ENCODE measurements around the gene IMP4. TPM values are rescaled to one million over a fixed set of nuclear protein-coding genes. Genes with fewer than 3 reads are reported as not detected.

Gene IMP4
- polyA plus RNA-seq, 1 donor (not counting 4 experiments of a cell fraction or from before 2014, with no cell fraction given), result 75.8 TPM

- no peak for TF ChIP-seq EZH2 (IDR thresholded peaks at IDR 0.05; ENCODE audit: low read length)
- no peak for TF ChIP-seq CTCF (optimal IDR thresholded peaks at IDR 0.05 in 1 of 3, IDR thresholded peaks at IDR 0.05 in 1 of 3, conservative IDR thresholded peaks at IDR 0.05 in 1 of 3; ENCODE audit: extremely low read depth in 1 of 3, insufficient read depth in 2 of 3, low read length in 3 of 3)
- no peak for FAIRE-seq
- H3K4me3 ChIP-seq (ENCODE audit: control insufficient read depth in 2 of 3, extremely low read depth in 1 of 3, insufficient read depth in 2 of 3, low read depth in 1 of 3, low read length in 3 of 3), result no peak overlapping the region
- H3K27me3 ChIP-seq (ENCODE audit: control insufficient read depth, extremely low read depth, insufficient read depth, low read length), result no peaks in the 10 kb centered on the region
- H4K20me1 ChIP-seq (ENCODE audit: control insufficient read depth, extremely low read depth, insufficient read depth, low read length), result no peaks in the 10 kb centered on the region
- H3K36me3 ChIP-seq (ENCODE audit: control insufficient read depth in 2 of 2, extremely low read depth in 1 of 2, insufficient read depth in 2 of 2, low read length in 2 of 2), result no peaks in the 10 kb centered on the region
- H3K4me2 ChIP-seq (ENCODE audit: control insufficient read depth, extremely low read depth, insufficient read depth, low read depth, low read length), result no peak overlapping the region
- peaks cover 3% of the 10 kb centered on the region for H3K4me1 ChIP-seq (ENCODE audit: control insufficient read depth, extremely low read depth, insufficient read depth, low read length)
- H3K79me2 ChIP-seq (ENCODE audit: control insufficient read depth, insufficient read depth, low read length), result no peaks in the 10 kb centered on the region
- H3K9ac ChIP-seq (ENCODE audit: control insufficient read depth, extremely low read depth, insufficient read depth, low read length), result no peak overlapping the region
- dilution Hi-C loops (cut with MboI; ENCODE audit: extremely low pct_ligation_motif_present, low sequenced_read_pairs), result no loop called here
- H3K9me3 ChIP-seq (ENCODE audit: control insufficient read depth, low read depth, low read length), result no peaks in the 10 kb centered on the region
- no peak overlapping the region for H2AFZ ChIP-seq (ENCODE audit: control insufficient read depth, low read length)
- no peak overlapping the region for H3K27ac ChIP-seq (ENCODE audit: control insufficient read depth, insufficient read depth, low read length)
- DNase-seq (ENCODE audit: low read depth, low spot score), result no peak
- no peaks in the 10 kb centered on the region for H3K9me1 ChIP-seq (ENCODE audit: control insufficient read depth, extremely low read depth, insufficient read depth, low read length)
These were observed 47.1 kb downstream of the IMP4 start for GRCh38 chr2:130389783-130390182.

GRCh38 chr2:130390460-130391057 lies 47.9 kb downstream of the IMP4 start:
- H3K4me2 ChIP-seq (ENCODE audit: control insufficient read depth, extremely low read depth, insufficient read depth, low read depth, low read length), result peak overlapping the region; percentile 53
- dilution Hi-C loops (cut with MboI; ENCODE audit: extremely low pct_ligation_motif_present, low sequenced_read_pairs), result no loop called here
- H3K27me3 ChIP-seq (ENCODE audit: control insufficient read depth, extremely low read depth, insufficient read depth, low read length), result no peaks in the 10 kb centered on the region
- peak overlapping the region; percentile 84 for H2AFZ ChIP-seq (ENCODE audit: control insufficient read depth, low read length)
- H3K4me1 ChIP-seq (ENCODE audit: control insufficient read depth, extremely low read depth, insufficient read depth, low read length), result peaks cover 3% of the 10 kb centered on the region
- no peaks in the 10 kb centered on the region for H3K36me3 ChIP-seq (ENCODE audit: control insufficient read depth in 2 of 2, extremely low read depth in 1 of 2, insufficient read depth in 2 of 2, low read length in 2 of 2)
- H3K27ac ChIP-seq (ENCODE audit: control insufficient read depth, insufficient read depth, low read length), result no peak overlapping the region
- FAIRE-seq (no peak), DNase-seq (ENCODE audit: low read depth, low spot score) (no peak)
- H3K4me3 ChIP-seq (ENCODE audit: control insufficient read depth in 2 of 3, extremely low read depth in 1 of 3, insufficient read depth in 2 of 3, low read depth in 1 of 3, low read length in 3 of 3), result peak overlapping the region; percentile 58 to 74 (median 71)
- H3K9me1 ChIP-seq (ENCODE audit: control insufficient read depth, extremely low read depth, insufficient read depth, low read length), result no peaks in the 10 kb centered on the region
- TF ChIP-seq CTCF (optimal IDR thresholded peaks at IDR 0.05 in 1 of 3, IDR thresholded peaks at IDR 0.05 in 1 of 3, conservative IDR thresholded peaks at IDR 0.05 in 1 of 3; ENCODE audit: extremely low read depth in 1 of 3, insufficient read depth in 2 of 3, low read length in 3 of 3) (no peak), EZH2 (IDR thresholded peaks at IDR 0.05; ENCODE audit: low read length) (no peak)
- H3K9ac ChIP-seq (ENCODE audit: control insufficient read depth, extremely low read depth, insufficient read depth, low read length), result peak overlapping the region; percentile 15
- no peaks in the 10 kb centered on the region for H4K20me1 ChIP-seq (ENCODE audit: control insufficient read depth, extremely low read depth, insufficient read depth, low read length)
- H3K9me3 ChIP-seq (ENCODE audit: control insufficient read depth, low read depth, low read length), result no peaks in the 10 kb centered on the region
- no peaks in the 10 kb centered on the region for H3K79me2 ChIP-seq (ENCODE audit: control insufficient read depth, insufficient read depth, low read length)

Measured in keratinocyte (primary cell).